ENCODE measurements around the gene PTPN9. TPM values are rescaled to one million over a fixed set of nuclear protein-coding genes. Genes with fewer than 3 reads are reported as not detected.
"Not testable (repeated sequence)": the region's sequence is repeated elsewhere in the genome, so short reads cannot be mapped to it uniquely, and the experiment has no call there.

The PTPN9 gene
- total and polyA plus RNA-seq, 2 of the 4 experiments (the other 2 are of a cell fraction), result 26.5 to 38.9 TPM

- H2BK120ac ChIP-seq (ENCODE audit: low read depth, low read length); H3K27ac ChIP-seq (ENCODE audit: insufficient read depth, low read length); H2BK20ac ChIP-seq (ENCODE audit: low read depth, low read length); H3K9me3 ChIP-seq (ENCODE audit: control insufficient read depth, insufficient read depth, low read length); H3K4me2 ChIP-seq (ENCODE audit: low read depth, low read length); H3K9me1 ChIP-seq (ENCODE audit: insufficient read depth, low read length); H3K27me3 ChIP-seq (ENCODE audit: control insufficient read depth, insufficient read depth, low read length); H4K20me1 ChIP-seq (ENCODE audit: insufficient read depth, low read length); DNase-seq; H4K5ac ChIP-seq (ENCODE audit: low read depth, low read length); POLR2A ChIA-PET (ENCODE audit: unreplicated experiment); H3K14ac ChIP-seq (replicated peaks; ENCODE audit: low read depth, low read length); intact Hi-C loops (cut with micrococcal nuclease); H2AFZ ChIP-seq (replicated peaks; ENCODE audit: low read length, poor library complexity); H4K8ac ChIP-seq (ENCODE audit: low read depth in 2 of 2, low read length in 2 of 2); H3K23ac ChIP-seq (ENCODE audit: low read depth, low read length); H4K91ac ChIP-seq (ENCODE audit: insufficient read depth, low read depth, low read length); dilution Hi-C loops (cut with HindIII; ENCODE audit: low sequenced_read_pairs, unreplicated experiment); H3K18ac ChIP-seq (ENCODE audit: low read depth, low read length); H2AK5ac ChIP-seq (ENCODE audit: low read depth, low read length); H2BK5ac ChIP-seq (ENCODE audit: low read depth, low read length, poor library complexity, severe bottlenecking); H2AK9ac ChIP-seq (replicated peaks; ENCODE audit: low read depth, low read length, poor library complexity); H3K4me1 ChIP-seq (ENCODE audit: control insufficient read depth, insufficient read depth, low read length); H3K56ac ChIP-seq (ENCODE audit: extremely low read depth, insufficient read depth, low read length); H2BK15ac ChIP-seq (ENCODE audit: low read depth, low read length); H3K9ac ChIP-seq (ENCODE audit: low read depth, low read length); BruUV-seq (replicated peaks); in situ Hi-C loops (cut with MboI; ENCODE audit: low sequenced_read_pairs); H3K4ac ChIP-seq (ENCODE audit: low read depth, low read length); H3K4me3 ChIP-seq (ENCODE audit: insufficient read depth, low read depth, low read length); CTCF ChIA-PET; ATAC-seq (ENCODE audit: low read depth): not testable (repeated sequence)
- Histone ChIP-seq H3K36me3 (ENCODE audit: control insufficient read depth, insufficient read depth, low read length) (peaks cover 25% of the 10 kb centered on the region), H3K79me1 (ENCODE audit: low read depth in 1 of 2, low read length in 2 of 2) (peaks cover 14 to 17% of the 10 kb centered on the region in 2 experiments; a peak in 3 of 4 replicates)
- WGBS, 2 experiments (ENCODE audit: extremely low coverage in 2 of 2, insufficient read length in 1 of 2), result no CpG with 5 or more reads among the region's 5 CpGs
These were observed 95.6 kb downstream of the PTPN9 start for GRCh38 chr15:75483556-75483955.
